GM10266 (cell line): ENCODE measurements around the gene FAM118A.
A peak's percentile ranks its signal among the peaks of the same experiment; 100 is the strongest.
"Not testable (repeated sequence)": the region's sequence is repeated elsewhere in the genome, so short reads cannot be mapped to it uniquely, and the experiment has no call there.

ENCODE experiments used
- DNase-seq: peaks from one replicate; pipeline ENCODE4 v3.0.0; 2012; ENCODE audit errors: extremely low spot score
- CTCF ChIP-seq: IDR thresholded peaks from 2 replicates; pipeline ENCODE4 v1.5.1; 2012; ENCODE audit warnings: mild to moderate bottlenecking, low read depth; ENCODE audit not compliant: control insufficient read depth, insufficient read depth; ENCODE audit errors: missing control alignments

Gene FAM118A

GRCh38 chr22:45359627-45360026 is 49.9 kb downstream of the FAM118A start:
- no peak for DNase-seq
- no peak for TF ChIP-seq CTCF

- DNase-seq = no peak
- no peak for TF ChIP-seq CTCF
Measured at GRCh38 chr22:45366713-45367112, 57.0 kb downstream of the FAM118A start.

DNA sequence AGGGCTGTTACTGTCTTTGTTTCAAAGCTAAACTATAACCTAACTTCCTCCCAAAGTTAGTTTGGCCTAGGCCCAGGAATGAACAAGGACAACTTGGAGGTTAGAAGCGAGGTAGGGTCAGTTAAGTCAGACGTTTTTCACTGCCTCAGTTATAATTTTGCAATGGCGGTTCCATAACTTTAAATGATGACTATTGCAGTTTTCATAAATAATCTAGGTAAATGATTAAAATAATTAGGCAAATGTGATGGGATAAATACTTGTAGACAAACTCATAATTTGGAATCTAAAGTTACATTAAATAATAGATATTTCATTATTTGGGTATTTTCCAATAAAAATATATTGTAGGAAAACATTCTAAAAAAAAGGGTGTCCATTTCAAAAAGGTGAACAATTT is 63.9 kb downstream of the FAM118A start:
- not testable (repeated sequence) for DNase-seq

DNA sequence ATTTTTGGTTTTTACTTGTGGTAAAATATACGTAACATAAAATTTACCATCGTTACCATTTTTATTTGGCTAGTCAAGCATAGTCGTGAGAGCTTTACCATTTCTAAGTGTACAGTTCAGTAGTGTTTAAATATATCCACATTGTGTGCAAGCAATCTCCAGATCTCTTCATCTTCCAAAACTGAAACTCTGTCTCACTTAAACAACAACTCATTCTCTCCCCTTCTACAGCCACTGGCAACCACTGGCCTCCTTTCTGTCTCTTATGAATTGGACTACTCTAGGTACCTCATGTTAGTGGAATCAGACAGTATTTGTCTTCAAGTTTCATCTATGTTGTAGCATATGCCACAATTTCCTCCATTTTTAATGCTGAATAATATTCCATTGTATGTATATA is 66.3 kb downstream of the FAM118A start:
- peak; percentile 7 for DNase-seq
- TF ChIP-seq CTCF = no peak

- no peak for DNase-seq
- no peak for TF ChIP-seq CTCF
Measured at GRCh38 chr22:45376703-45377102, 67.0 kb downstream of the FAM118A start.

DNA sequence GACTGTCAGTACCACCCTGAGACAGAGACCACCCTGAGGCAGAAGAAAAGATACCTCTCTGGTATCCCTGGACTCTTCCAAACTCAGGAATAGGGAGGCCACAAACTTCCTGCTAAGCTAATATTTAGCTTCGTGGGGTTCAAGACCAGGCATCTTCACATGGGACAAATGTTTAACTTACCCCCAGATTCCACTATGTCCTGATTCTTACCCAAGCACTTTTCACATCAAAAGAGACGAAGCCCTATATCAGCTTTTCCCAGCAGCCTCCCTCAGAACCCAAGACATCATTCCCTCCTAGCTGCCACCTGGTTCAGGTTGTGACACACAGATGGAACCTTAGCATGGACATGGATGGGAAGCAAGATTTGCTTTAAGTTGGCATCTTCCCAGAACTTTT is 71.6 kb downstream of the FAM118A start:
- no peak for DNase-seq
- no peak for TF ChIP-seq CTCF

GRCh38 chr22:45389546-45389945 is 79.8 kb downstream of the FAM118A start:
- TF ChIP-seq CTCF = no peak
- no peak for DNase-seq
